Germinal center (tissue), 1 donor: Measurements from ENCODE around the gene DTNB.
"Not testable (repeated sequence)": the region's sequence is repeated elsewhere in the genome, so short reads cannot be mapped to it uniquely, and the experiment has no call there.

Experiments used
- DNase-seq: peaks from one replicate; pipeline ENCODE4 v3.0.0; 2012; ENCODE audit warnings: mixed read lengths, low spot score

DTNB gene

GRCh38 chr2:25684577-25685473, 11.4 kb upstream of the DTNB start:
- no peak for DNase-seq

- DNase-seq: no peak
These were observed 8.7 kb upstream of the DTNB start for GRCh38 chr2:25682082-25682481.

DNA sequence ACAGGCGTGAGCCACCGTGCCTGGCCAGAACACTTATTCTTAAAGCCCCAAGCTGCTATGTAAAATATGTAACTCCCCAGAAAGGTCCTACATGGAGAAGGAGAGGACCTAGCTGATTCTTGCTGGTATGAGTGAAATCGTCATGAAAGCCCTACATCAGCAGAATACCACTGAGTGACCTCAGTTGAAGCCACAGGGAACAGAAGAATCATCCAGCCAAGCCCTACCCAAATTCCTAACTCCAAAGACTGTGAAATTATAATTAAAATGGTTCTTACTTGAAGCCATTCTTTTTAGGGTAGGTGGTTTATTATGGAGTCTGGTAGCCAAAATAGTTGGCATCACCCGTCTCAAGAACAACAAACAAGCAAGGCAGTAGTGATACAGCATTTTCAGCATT, 4.5 kb upstream of the DTNB start:
- DNase-seq: no peak

DNA sequence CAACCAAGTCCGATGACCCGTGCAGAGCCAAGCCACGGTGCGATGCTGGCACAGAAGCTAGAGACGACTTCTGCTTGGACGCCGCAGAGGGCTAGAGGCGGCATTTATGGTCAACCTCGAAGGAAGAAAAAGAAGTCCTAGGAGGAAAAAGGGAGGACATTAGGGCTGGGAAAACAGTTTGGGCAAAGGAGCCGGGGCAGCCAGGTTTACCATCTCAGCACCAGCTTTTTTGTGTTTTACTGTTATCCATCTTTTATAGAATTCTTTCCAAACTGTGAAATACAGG, 643 bp upstream of the DTNB start:
- no peak for DNase-seq

- DNase-seq: peak; percentile 77
These were observed 680 bp downstream of the DTNB start for GRCh38 chr2:25672494-25673299.

GRCh38 chr2:25671622-25672021, 1.8 kb downstream of the DTNB start:
- DNase-seq: no peak

DNA sequence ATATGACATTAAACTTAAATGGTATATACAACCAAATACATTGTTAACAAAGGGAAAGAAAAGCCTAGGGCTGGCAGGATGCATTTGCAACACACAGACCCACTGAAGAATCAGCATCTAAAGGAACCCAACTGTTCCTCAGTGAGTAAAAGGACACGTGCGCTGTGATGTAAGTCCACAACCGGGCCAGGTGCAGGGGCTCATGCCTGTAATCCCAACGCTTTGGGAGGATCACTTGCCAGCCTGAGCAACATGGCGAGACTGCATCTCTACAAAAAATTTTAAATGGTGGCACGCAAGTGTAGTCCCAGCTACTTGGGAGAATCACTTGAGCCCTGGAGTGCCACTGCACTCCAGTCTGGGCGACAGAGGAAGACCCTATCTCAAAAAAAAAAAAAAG, 3.9 kb downstream of the DTNB start:
- DNase-seq: no peak

GRCh38 chr2:25666218-25666617, 7.2 kb downstream of the DTNB start:
- no peak for DNase-seq

- not testable (repeated sequence) for DNase-seq
These were observed 7.9 kb downstream of the DTNB start for GRCh38 chr2:25665429-25665828.

DNA sequence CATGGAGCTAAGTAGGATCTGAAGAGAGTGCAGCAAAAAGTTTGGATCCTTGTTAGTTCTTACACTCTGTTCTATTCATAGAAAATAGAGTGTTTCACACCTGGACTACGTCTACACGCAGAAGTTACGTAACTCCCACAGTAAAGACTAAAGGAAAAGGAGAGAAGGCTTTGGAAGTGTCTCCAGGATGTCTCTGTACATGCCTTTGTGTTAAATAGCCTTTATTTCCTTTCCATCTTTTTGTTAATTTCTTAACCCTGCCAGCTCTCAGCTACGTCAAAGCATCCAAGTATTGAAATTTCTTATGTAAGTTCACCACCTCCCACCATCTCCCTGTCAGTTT, 8.4 kb downstream of the DTNB start:
- no peak for DNase-seq

GRCh38 chr2:25664183-25664964, 9.0 kb downstream of the DTNB start:
- peak; percentile 22 for DNase-seq

- no peak for DNase-seq
These were observed 18.1 kb downstream of the DTNB start for GRCh38 chr2:25655316-25655715.

DNA sequence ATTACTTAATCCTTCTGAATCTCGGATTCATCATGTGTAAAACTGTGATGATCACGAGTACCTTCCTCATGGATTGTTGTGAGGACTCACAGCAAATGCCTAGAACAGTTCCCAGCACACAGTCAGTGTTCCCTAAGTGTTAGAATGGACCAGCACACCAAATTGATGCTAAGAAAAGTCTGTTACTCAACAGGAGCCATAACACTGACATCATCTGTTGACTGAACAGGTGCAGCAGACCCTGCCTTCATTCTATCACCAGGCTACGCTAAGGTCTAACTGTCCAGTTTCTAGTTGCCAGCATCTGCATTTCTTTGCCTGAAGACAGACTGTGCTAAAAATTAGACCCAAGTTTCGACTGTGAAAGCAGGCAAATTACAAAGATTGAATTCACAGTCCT, 18.6 kb downstream of the DTNB start:
- no peak for DNase-seq

DNA sequence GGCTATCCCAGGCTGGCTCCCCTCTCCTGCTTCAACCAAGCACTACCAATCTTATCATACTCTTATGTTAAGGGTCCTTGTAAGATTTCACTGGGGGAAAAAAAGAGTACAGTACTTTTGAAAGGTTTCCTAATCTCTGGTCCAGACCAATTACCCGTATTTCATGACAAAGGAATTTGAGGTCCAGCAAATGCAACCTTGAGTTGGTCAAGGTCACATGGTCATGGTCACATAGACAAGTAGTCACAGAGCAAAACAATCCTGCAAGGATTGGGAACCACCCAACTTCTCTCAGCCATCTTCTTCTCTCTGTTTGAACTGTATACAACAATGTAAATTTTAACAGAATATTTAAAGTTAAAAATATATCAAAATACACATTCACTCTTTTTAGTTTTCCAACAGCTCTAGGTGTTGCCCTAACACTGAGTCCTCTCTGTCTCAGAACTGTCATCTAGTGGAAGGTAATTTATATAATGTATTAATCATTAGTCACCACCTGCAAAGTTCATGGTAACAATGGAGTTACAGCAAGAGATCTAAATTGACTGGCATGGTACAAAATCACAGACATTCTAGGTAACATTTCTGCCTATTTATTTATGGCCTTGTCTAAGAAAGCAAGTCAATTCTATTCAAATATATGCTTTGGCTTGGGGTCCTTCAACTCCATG, 21.5 kb downstream of the DTNB start:
- DNase-seq: no peak

DNA sequence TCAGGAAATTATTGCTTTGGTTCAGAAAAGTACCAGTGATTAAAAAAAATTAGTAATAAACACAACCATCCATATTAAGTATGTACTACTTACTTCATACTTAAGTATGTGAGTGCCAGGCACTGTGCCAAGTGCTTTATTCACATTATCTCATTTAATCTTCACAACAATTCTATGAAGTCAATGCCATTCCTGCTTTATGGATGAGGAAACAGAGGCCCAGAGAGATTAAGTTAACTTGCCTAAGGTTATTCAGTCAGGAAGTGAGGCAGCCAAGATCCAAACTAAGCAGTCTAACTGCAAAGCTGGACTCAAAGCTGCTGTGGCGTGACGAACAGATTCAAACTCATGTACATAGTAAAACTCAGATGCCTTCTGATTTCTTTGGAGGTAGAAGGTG, 22.3 kb downstream of the DTNB start:
- DNase-seq: no peak

DNA sequence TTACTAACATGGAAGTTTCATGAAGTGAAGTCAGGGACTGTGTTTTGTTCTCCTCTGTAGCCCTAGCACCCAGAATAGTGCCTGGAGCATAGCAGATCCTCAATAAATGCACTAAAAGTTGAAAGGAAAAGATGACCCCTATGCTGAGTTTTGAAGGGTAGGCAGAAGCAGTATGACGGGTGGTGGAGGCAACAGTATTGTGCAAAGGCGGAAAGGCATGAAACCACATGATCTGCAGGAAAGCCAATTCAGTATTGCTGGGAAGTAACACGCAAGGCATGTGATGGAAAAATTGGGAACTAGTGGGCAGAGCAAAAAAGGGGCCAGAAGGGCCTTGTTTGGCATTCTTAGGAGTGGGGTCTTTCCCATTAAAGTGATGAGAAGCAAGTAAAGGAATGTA, 23.1 kb downstream of the DTNB start:
- DNase-seq: no peak

DNA sequence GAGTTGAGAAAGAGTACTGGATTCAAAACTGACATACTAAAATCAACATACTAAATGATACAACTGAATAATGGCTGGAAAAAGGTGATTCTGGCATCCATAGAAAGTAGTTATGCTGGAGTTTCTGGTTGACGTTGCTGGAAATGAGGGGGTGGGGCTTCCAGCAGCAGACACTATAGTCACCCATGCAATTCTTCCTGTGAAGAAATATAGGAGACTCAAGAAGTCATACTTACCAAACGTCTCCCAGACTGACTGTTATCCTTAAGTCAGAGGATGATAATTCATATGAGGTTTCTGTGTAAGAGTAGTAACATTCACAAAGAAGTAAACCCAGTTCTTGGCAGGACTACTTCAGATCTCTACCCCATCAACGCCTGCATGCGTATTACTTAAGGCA, 23.6 kb downstream of the DTNB start:
- no peak for DNase-seq

DNA sequence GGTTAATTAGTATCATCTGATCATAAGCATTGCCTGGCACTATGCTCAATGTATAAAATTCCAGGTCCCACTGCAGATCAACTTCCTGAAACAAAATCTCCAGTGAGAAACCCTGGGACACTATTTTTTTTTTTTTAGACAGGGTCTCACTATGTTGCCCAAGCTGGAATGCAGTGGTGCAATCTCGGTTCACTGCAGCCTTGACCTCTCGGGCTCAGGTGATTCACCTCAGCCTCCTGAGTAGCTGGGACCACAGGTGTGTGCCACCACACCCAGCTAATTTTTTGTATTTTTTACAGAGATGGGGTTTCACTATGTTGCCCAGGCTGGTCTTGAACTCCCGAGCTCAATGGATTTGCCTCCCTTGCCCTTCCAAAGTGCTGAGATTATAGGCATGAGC, 31.1 kb downstream of the DTNB start:
- no peak for DNase-seq

DNA sequence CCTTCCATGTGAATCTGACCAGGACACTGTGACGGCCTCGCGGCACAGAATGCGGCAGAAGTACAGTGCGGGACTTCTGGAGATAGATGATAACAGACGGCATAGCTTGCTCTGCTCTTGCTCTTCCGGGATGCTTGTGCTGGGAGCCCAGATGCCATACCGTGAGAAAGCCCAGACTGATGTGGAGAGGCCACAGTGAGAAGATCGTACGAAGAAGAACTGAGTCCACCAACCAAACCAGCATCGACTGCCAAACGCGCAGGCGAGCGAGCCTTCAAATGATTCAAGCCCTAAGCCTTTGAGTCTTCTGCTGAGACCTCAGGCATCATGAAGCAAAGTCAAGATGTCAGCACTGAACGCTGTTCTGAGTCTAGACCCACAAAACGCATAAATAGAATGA, 33.7 kb downstream of the DTNB start:
- no peak for DNase-seq

- no peak for DNase-seq
These were observed 34.2 kb downstream of the DTNB start for GRCh38 chr2:25639131-25639530.

DNA sequence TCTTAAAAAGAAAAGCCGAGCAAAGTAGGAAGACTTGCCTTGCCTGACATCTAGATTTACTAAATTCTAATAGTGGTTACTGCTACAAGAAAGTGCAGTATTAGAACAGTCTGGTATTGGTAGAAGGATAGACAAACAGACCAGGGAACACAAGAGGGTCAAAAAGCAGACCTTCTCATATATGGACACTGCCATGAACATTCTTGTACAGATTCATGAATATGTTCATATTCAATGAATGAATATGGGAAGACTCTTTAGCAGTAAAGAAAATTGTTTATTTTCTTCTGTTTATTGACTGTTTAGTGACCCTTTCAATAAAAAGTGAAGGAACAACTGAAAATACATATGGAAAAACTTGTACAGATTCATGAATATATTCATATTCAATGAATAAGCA, 37.6 kb downstream of the DTNB start:
- DNase-seq: no peak

DNA sequence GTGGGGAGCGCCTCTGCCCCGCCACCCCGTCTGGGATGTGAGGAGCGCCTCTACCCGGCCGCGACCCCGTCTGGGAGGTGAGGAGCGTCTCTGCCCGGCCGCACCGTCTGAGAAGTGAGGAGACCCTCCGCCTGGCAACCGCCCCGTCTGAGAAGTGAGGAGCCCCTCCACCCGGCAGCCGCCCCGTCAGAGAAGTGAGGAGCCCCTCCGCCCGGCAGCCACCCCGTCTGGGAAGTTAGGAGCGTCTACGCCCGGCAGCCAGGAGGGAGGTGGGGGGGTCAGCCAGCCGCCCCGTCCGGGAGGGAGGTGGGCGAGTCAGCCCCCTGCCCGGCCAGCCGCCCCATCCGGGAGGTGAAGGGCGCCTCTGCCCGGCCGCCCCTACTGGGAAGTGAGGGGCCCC, 39.6 kb downstream of the DTNB start:
- not testable (repeated sequence) for DNase-seq
